ENCODE results near the gene SOX6. TPM values are rescaled to one million over a fixed set of nuclear protein-coding genes. Genes with fewer than 3 reads are reported as not detected.

SOX6 gene
- total RNA-seq, 1 donor from 2014 or later: 8.3 TPM

- no peak for ATAC-seq
- no peak for DNase-seq
- Histone ChIP-seq H3K4me3 (no peak overlapping the region), H3K9me3 (no peaks in the 10 kb centered on the region), H3K4me1 (no peaks in the 10 kb centered on the region), H3K27ac (no peak overlapping the region), H3K36me3 (no peaks in the 10 kb centered on the region), H3K27me3 (no peaks in the 10 kb centered on the region)
- TF ChIP-seq CTCF (IDR thresholded peaks at IDR 0.05): no peak
- intact Hi-C loops (cut with DNase I): no loop called here
Measured at GRCh38 chr11:16346975-16347374, 9.4 kb downstream of the SOX6 start.

GRCh38 chr11:16341853-16342252 lies 14.5 kb downstream of the SOX6 start:
- Histone ChIP-seq H3K27me3 (no peaks in the 10 kb centered on the region), H3K4me1 (no peaks in the 10 kb centered on the region), H3K9me3 (no peaks in the 10 kb centered on the region), H3K36me3 (no peaks in the 10 kb centered on the region), H3K27ac (no peak overlapping the region), H3K4me3 (no peak overlapping the region)
- intact Hi-C loops (cut with DNase I): no loop called here
- no peak for TF ChIP-seq CTCF (IDR thresholded peaks at IDR 0.05)
- ATAC-seq (no peak), DNase-seq (no peak)

- H3K9me3 ChIP-seq: no peaks in the 10 kb centered on the region
Measured at GRCh38 chr11:16338393-16338792, 18.0 kb downstream of the SOX6 start.

GRCh38 chr11:16337421-16338213 lies 18.7 kb downstream of the SOX6 start:
- ATAC-seq (no peak), DNase-seq (no peak)
- H3K27ac ChIP-seq: no peak overlapping the region
- no peaks in the 10 kb centered on the region for H3K36me3 ChIP-seq
- no peaks in the 10 kb centered on the region for H3K27me3 ChIP-seq
- intact Hi-C loops (cut with DNase I): no loop called here
- TF ChIP-seq CTCF (IDR thresholded peaks at IDR 0.05): no peak
- H3K4me3 ChIP-seq: no peak overlapping the region
- H3K4me1 ChIP-seq: no peaks in the 10 kb centered on the region
- H3K9me3 ChIP-seq: no peaks in the 10 kb centered on the region

More at GRCh38 chr11:16338393-16338792, 18.0 kb downstream of the SOX6 start:
- Histone ChIP-seq H3K4me3 (no peak overlapping the region), H3K27ac (no peak overlapping the region), H3K27me3 (no peaks in the 10 kb centered on the region), H3K4me1 (no peaks in the 10 kb centered on the region), H3K36me3 (no peaks in the 10 kb centered on the region)
- no peak for ATAC-seq
- no peak for DNase-seq
- intact Hi-C loops (cut with DNase I): no loop called here
- TF ChIP-seq CTCF (IDR thresholded peaks at IDR 0.05): no peak

- DNase-seq: no peak
- H3K9me3 ChIP-seq: no peaks in the 10 kb centered on the region
- intact Hi-C loops (cut with DNase I): no loop called here
- H3K4me3 ChIP-seq: no peak overlapping the region
- ATAC-seq: no peak
- H3K36me3 ChIP-seq: no peaks in the 10 kb centered on the region
- no peaks in the 10 kb centered on the region for H3K4me1 ChIP-seq
- H3K27ac ChIP-seq: no peak overlapping the region
- H3K27me3 ChIP-seq: no peaks in the 10 kb centered on the region
- TF ChIP-seq CTCF (IDR thresholded peaks at IDR 0.05): no peak
Measured at GRCh38 chr11:16336721-16337120, 19.6 kb downstream of the SOX6 start.
